PFSK-1 (cell line): Measurements from ENCODE around the gene POU1F1.

Source experiments
- FOXP2 ChIP-seq: optimal IDR thresholded peaks from 2 replicates; pipeline ENCODE3; 2011; ENCODE audit warnings: borderline replicate concordance, control low read depth, inconsistent platforms; ENCODE audit not compliant: insufficient read depth; ENCODE audit errors: extremely low read length, extremely low read depth
- POLR2AphosphoS5 ChIP-seq: IDR thresholded peaks from 2 replicates; pipeline ENCODE4 v1.6.1; 2012; ENCODE audit warnings: low read depth, mild to moderate bottlenecking, control low read depth, low read length, moderate library complexity

DNA sequence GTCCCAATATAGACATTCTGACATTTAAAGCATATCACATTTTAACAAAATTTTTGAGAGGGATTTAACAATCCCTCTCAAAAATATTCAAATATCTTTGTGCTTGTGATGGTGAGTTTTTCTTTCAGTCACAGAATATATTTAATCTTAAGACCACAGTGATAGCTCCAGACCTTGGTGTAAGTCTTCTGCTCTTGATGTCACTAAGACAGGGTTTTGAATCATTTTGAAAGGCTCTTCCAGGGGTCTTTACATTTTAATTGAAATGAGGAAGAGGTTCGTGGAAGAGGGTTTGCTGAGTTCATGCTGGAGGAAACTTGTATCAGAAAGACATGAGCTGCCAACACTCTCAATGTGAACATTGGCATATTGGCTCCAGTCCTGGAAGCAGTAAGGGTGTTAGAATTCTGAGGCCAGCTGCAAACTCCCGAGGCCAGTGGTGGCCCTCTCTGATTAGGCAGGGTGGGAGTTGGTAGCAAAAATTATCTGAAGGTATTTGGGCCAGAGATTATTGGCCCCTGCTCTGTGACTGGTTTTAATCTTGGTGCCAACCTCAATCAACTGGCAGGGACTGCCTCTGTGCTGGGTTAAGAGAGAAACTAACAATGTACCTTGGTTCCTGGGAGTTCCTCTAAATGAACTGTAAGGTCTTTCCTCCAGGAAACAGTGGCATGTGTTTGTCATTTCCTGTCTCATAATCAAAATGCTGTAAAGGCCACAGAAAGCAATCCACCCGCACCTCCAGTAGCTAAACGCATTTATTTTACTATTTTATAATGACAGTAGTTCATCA is 5.3 kb downstream of the POU1F1 start:
- TF ChIP-seq POLR2AphosphoS5 (no peak), FOXP2 (no peak)
